Trophoblast cell (in vitro differentiated cells and primary cell): ENCODE measurements around the gene PDZD4.

Source experiments
- DNase-seq, 2 donors: peaks; one replicate each; pipeline ENCODE4 v3.0.0-alpha.2; 2016
- H2AFZ ChIP-seq: 2 replicates; pipeline ENCODE4 v1.6.1; 2013; ENCODE audit warnings: low read length, moderate library complexity, mild to moderate bottlenecking; ENCODE audit not compliant: insufficient read depth, poor library complexity
- H2AK5ac ChIP-seq: 2 replicates; pipeline ENCODE4 v1.6.1; 2013; ENCODE audit warnings: mild to moderate bottlenecking, low read length
- H2BK120ac ChIP-seq: 2 replicates; pipeline ENCODE4 v1.6.1; 2013; ENCODE audit warnings: low read length, mild to moderate bottlenecking, moderate library complexity; ENCODE audit not compliant: insufficient read depth, poor library complexity
- H2BK12ac ChIP-seq: 2 replicates; pipeline ENCODE4 v1.6.1; 2013; ENCODE audit warnings: mild to moderate bottlenecking, low read length, moderate library complexity
- H2BK5ac ChIP-seq: 2 replicates; pipeline ENCODE4 v1.6.1; 2013; ENCODE audit warnings: low read length, low read depth, moderate library complexity, mild to moderate bottlenecking; ENCODE audit not compliant: poor library complexity
- H3K14ac ChIP-seq: 2 replicates; pipeline ENCODE4 v1.6.1; 2013; ENCODE audit warnings: mild to moderate bottlenecking, low read length
- H3K18ac ChIP-seq: 2 replicates; pipeline ENCODE4 v1.6.1; 2013; ENCODE audit warnings: mild to moderate bottlenecking, low read length
- H3K23ac ChIP-seq: 2 replicates; pipeline ENCODE4 v1.6.1; 2013; ENCODE audit warnings: low read length
- H3K27ac ChIP-seq: 2 replicates; pipeline ENCODE4 v1.5.1; 2013; ENCODE audit warnings: low read depth, mild to moderate bottlenecking, inconsistent platforms, low read length, moderate library complexity
- H3K27me3 ChIP-seq: 2 replicates; pipeline ENCODE4 v1.6.1; 2013; ENCODE audit warnings: inconsistent platforms, mild to moderate bottlenecking, low read length, moderate library complexity; ENCODE audit not compliant: insufficient read depth
- H3K36me3 ChIP-seq, 2 experiments: 1 replicate in 1 of 2; 2 replicates in 1 of 2; pipeline ENCODE4 v1.6.1; 2013; ENCODE audit warnings: low read length in 2 of 2, mild to moderate bottlenecking in 2 of 2, moderate library complexity in 1 of 2; ENCODE audit not compliant: insufficient read depth in 2 of 2, control insufficient read depth in 1 of 2
- H3K4ac ChIP-seq: 2 replicates; pipeline ENCODE4 v1.6.1; 2013; ENCODE audit warnings: low read depth, mild to moderate bottlenecking, low read length, moderate library complexity
- H3K4me1 ChIP-seq, 2 experiments: 1 replicate in 1 of 2; 2 replicates in 1 of 2; pipeline ENCODE4 v1.6.1; 2013; ENCODE audit warnings: low read length in 2 of 2, mild to moderate bottlenecking in 2 of 2, moderate library complexity in 1 of 2; ENCODE audit not compliant: insufficient read depth in 2 of 2, control insufficient read depth in 1 of 2
- H3K4me2 ChIP-seq: 2 replicates; pipeline ENCODE4 v1.6.1; 2013; ENCODE audit warnings: inconsistent platforms, mild to moderate bottlenecking, low read length, moderate library complexity
- H3K4me3 ChIP-seq: 2 replicates; pipeline ENCODE4 v1.5.1; 2013; ENCODE audit warnings: mild to moderate bottlenecking, low read depth, low read length, inconsistent platforms
- H3K79me1 ChIP-seq: one replicate; pipeline ENCODE4 v1.6.1; 2013; ENCODE audit warnings: low read length
- H3K79me2 ChIP-seq: 2 replicates; pipeline ENCODE4 v1.6.1; 2013; ENCODE audit warnings: low read length, mild to moderate bottlenecking; ENCODE audit not compliant: control insufficient read depth, insufficient read depth, poor library complexity
- H3K9ac ChIP-seq: 2 replicates; pipeline ENCODE4 v1.6.1; 2013; ENCODE audit warnings: mild to moderate bottlenecking, low read length
- H3K9me3 ChIP-seq: 2 replicates; pipeline ENCODE4 v1.6.1; 2013; ENCODE audit warnings: low read depth, mild to moderate bottlenecking, control low read depth, inconsistent platforms, low read length; ENCODE audit not compliant: insufficient read depth
- H4K12ac ChIP-seq: 2 replicates; pipeline ENCODE4 v1.6.1; 2013; ENCODE audit warnings: low read depth, mild to moderate bottlenecking, low read length, moderate library complexity
- H4K8ac ChIP-seq: 2 replicates; pipeline ENCODE4 v1.6.1; 2013; ENCODE audit warnings: low read depth, mild to moderate bottlenecking, low read length, moderate library complexity
- H4K91ac ChIP-seq: one replicate; pipeline ENCODE4 v1.6.1; 2013; ENCODE audit warnings: low read depth, mild to moderate bottlenecking, low read length, moderate library complexity
- WGBS: extraction: QIAGEN DNeasy Blood & Tissue Kit; methylation state at CpG from one replicate; pipeline ENCODE4 v1.1.7; 2013; ENCODE audit warnings: missing lambda C conversion rate; ENCODE audit not compliant: insufficient read length, insufficient coverage; ENCODE audit errors: extremely low coverage; 5-methylcytosine and 5-hydroxymethylcytosine counted together

Gene PDZD4

GRCh38 chrX:153830640-153831428 is 490 bp upstream of the PDZD4 start:
- DNase-seq: no peak

GRCh38 chrX:153829549-153829798 is 870 bp downstream of the PDZD4 start:
- H3K79me2 ChIP-seq: no peaks in the 10 kb centered on the region
- no peak overlapping the region for H3K9ac ChIP-seq
- H3K4me3 ChIP-seq: no peak overlapping the region
- H2AK5ac ChIP-seq: no peak overlapping the region
- peak overlapping the region; percentile 47 for H4K12ac ChIP-seq
- H3K79me1 ChIP-seq: no peaks in the 10 kb centered on the region
- H3K18ac ChIP-seq: no peak overlapping the region
- H3K9me3 ChIP-seq: no peaks in the 10 kb centered on the region
- H3K27me3 ChIP-seq: peaks cover 21% of the 10 kb centered on the region
- no CpG with 5 or more reads among the region's 27 CpGs for WGBS
- H2BK5ac ChIP-seq: no peak overlapping the region
- no peak overlapping the region for H3K14ac ChIP-seq
- no peak overlapping the region for H2BK12ac ChIP-seq
- no peak overlapping the region for H3K4ac ChIP-seq
- H3K4me2 ChIP-seq: peak overlapping the region; percentile 57
- no peak overlapping the region for H2BK120ac ChIP-seq
- H3K23ac ChIP-seq: no peak overlapping the region
- H3K4me1 ChIP-seq: peaks cover 5 to 12% of the 10 kb centered on the region in 2 experiments
- H4K8ac ChIP-seq: no peak overlapping the region
- H2AFZ ChIP-seq: no peak overlapping the region
- no peak overlapping the region for H4K91ac ChIP-seq
- no peaks in the 10 kb centered on the region for H3K36me3 ChIP-seq
- DNase-seq: no peak
- H3K27ac ChIP-seq: no peak overlapping the region

More at GRCh38 chrX:153830640-153831428, 490 bp upstream of the PDZD4 start:
- Histone ChIP-seq H3K9ac (no peak overlapping the region), H2BK12ac (no peak overlapping the region), H4K91ac (no peak overlapping the region), H3K4me1 (peaks cover 5 to 12% of the 10 kb centered on the region in 2 experiments), H4K12ac (no peak overlapping the region), H3K23ac (no peak overlapping the region), H2BK5ac (no peak overlapping the region), H2BK120ac (no peak overlapping the region), H3K14ac (no peak overlapping the region), H2AK5ac (no peak overlapping the region), H3K27ac (no peak overlapping the region), H3K36me3 (no peaks in the 10 kb centered on the region), H2AFZ (no peak overlapping the region), H3K4me3 (no peak overlapping the region), H3K79me1 (no peaks in the 10 kb centered on the region), H4K8ac (no peak overlapping the region), H3K4me2 (peak overlapping the region; percentile 52), H3K27me3 (peaks cover 21% of the 10 kb centered on the region), H3K18ac (no peak overlapping the region), H3K9me3 (no peaks in the 10 kb centered on the region), H3K79me2 (no peaks in the 10 kb centered on the region), H3K4ac (no peak overlapping the region)
- no CpG with 5 or more reads among the region's 102 CpGs for WGBS

- DNase-seq: no peak
- Histone ChIP-seq H2BK120ac (no peak overlapping the region), H3K4me1 (peaks cover 5 to 12% of the 10 kb centered on the region in 2 experiments), H3K4me3 (no peak overlapping the region), H3K27ac (no peak overlapping the region), H3K27me3 (peaks cover 21% of the 10 kb centered on the region), H3K79me2 (no peaks in the 10 kb centered on the region), H3K14ac (no peak overlapping the region), H3K4ac (no peak overlapping the region), H4K8ac (no peak overlapping the region), H2BK12ac (no peak overlapping the region), H2BK5ac (no peak overlapping the region), H2AK5ac (no peak overlapping the region), H4K91ac (no peak overlapping the region), H3K9me3 (no peaks in the 10 kb centered on the region), H3K23ac (no peak overlapping the region), H3K9ac (no peak overlapping the region), H3K4me2 (peak overlapping the region; percentile 57), H3K79me1 (no peaks in the 10 kb centered on the region), H3K36me3 (no peaks in the 10 kb centered on the region), H3K18ac (no peak overlapping the region), H2AFZ (no peak overlapping the region), H4K12ac (peak overlapping the region; percentile 47)
- WGBS: no CpG with 5 or more reads among the region's 50 CpGs
Observed at GRCh38 chrX:153828723-153829548, 1.4 kb downstream of the PDZD4 start.

GRCh38 chrX:153828308-153828707 is 2.0 kb downstream of the PDZD4 start:
- H3K36me3 ChIP-seq: no peaks in the 10 kb centered on the region
- no peaks in the 10 kb centered on the region for H3K9me3 ChIP-seq
- H2BK120ac ChIP-seq: no peak overlapping the region
- H2BK12ac ChIP-seq: no peak overlapping the region
- peak overlapping the region; percentile 43 for H4K12ac ChIP-seq
- H3K4me3 ChIP-seq: no peak overlapping the region
- no peak for DNase-seq
- H3K4me2 ChIP-seq: peak overlapping the region; percentile 41
- H3K14ac ChIP-seq: no peak overlapping the region
- H3K79me2 ChIP-seq: no peaks in the 10 kb centered on the region
- WGBS: no CpG with 5 or more reads among the region's 17 CpGs
- H2BK5ac ChIP-seq: no peak overlapping the region
- no peak overlapping the region for H4K8ac ChIP-seq
- peaks cover 5 to 12% of the 10 kb centered on the region in 2 experiments for H3K4me1 ChIP-seq
- no peak overlapping the region for H3K18ac ChIP-seq
- no peak overlapping the region for H3K9ac ChIP-seq
- H3K23ac ChIP-seq: no peak overlapping the region
- H2AFZ ChIP-seq: no peak overlapping the region
- H3K4ac ChIP-seq: no peak overlapping the region
- no peak overlapping the region for H3K27ac ChIP-seq
- no peaks in the 10 kb centered on the region for H3K79me1 ChIP-seq
- H4K91ac ChIP-seq: no peak overlapping the region
- H2AK5ac ChIP-seq: no peak overlapping the region
- peaks cover 21% of the 10 kb centered on the region for H3K27me3 ChIP-seq
